Vagina (tissue), 2 donors: ENCODE data around the gene HELZ. TPM values are rescaled to one million over a fixed set of nuclear protein-coding genes. Genes with fewer than 3 reads are reported as not detected.
"Not testable (repeated sequence)": the region's sequence is repeated elsewhere in the genome, so short reads cannot be mapped to it uniquely, and the experiment has no call there.

Experiments
- DNase-seq, 2 donors: peaks; one replicate each; pipeline ENCODE4 v3.0.0-alpha.2; 2017; ENCODE audit errors: extremely low spot score in 2 of 2
- H3K27ac ChIP-seq: fragments of 200-600 bp; sonication (generic); one replicate; pipeline ENCODE4 v1.5.1; 2019
- H3K27me3 ChIP-seq: fragments of 200-600 bp; sonication (generic); one replicate; pipeline ENCODE4 v1.5.1; 2019
- H3K36me3 ChIP-seq, 2 donors: fragments of 200-600 bp; sonication (generic); one replicate each; pipeline ENCODE4 v1.5.1; 2017 to 2019
- H3K4me1 ChIP-seq: fragments of 200-600 bp; sonication (generic); one replicate; pipeline ENCODE4 v1.5.1; 2019
- H3K4me3 ChIP-seq, 2 donors: fragments of 200-600 bp; sonication (generic); 1 replicate in 1 of 2; 2 replicates in 1 of 2; pipeline ENCODE4 v1.5.1; 2016 to 2019
- H3K9me3 ChIP-seq: fragments of 200-600 bp; sonication (generic); one replicate; pipeline ENCODE4 v1.5.1; 2019
- CTCF ChIP-seq, 3 experiments: fragments of 450-650 bp in 2 of 3; fragments of 200-600 bp in 1 of 3; sonication (generic) in 1 of 3; IDR thresholded peaks; one replicate each; pipeline ENCODE4 v1.5.1; 2017 to 2019; ENCODE audit warnings: antibody characterized with exemption in 3 of 3, mild to moderate bottlenecking in 2 of 3, moderate library complexity in 2 of 3
- POLR2A ChIP-seq, 2 donors: fragments of 450-650 bp; IDR thresholded peaks; one replicate each; pipeline ENCODE4 v1.6.1; 2017; ENCODE audit warnings: antibody characterized with exemption in 2 of 2, mild to moderate bottlenecking in 2 of 2, moderate library complexity in 2 of 2
- POLR2AphosphoS5 ChIP-seq, 2 donors: sonication (generic); formaldehyde crosslinking; IDR thresholded peaks; one replicate each; pipeline ENCODE4 v1.9.0; 2017; ENCODE audit warnings: antibody characterized with exemption in 2 of 2, mild to moderate bottlenecking in 2 of 2, low read depth in 1 of 2; ENCODE audit not compliant: insufficient read depth in 1 of 2
- intact Hi-C: fragments of 100-400 bp; cut with DNase I; formaldehyde crosslinking; loops from one replicate; pipeline ENCODE4 v1.15.1; 2023
- total RNA-seq: library from RNA; depleted of rRNA; stranded (reverse); fragments of >200 nt; gene quantifications from one replicate; pipeline ENCODE4 v1.2.3, GENCODE V29; 2016

HELZ gene
- total RNA-seq, 1 donor from 2014 or later = 31.4 TPM

GRCh38 chr17:67093348-67093747 lies 151.6 kb downstream of the HELZ start:
- no peaks in the 10 kb centered on the region for H3K4me1 ChIP-seq
- intact Hi-C loops = no loop called here

GRCh38 chr17:67092710-67093109 lies 152.3 kb downstream of the HELZ start:
- H3K4me1 ChIP-seq, H3K9me3 ChIP-seq, H3K36me3 ChIP-seq, H3K27me3 ChIP-seq, DNase-seq, H3K27ac ChIP-seq, intact Hi-C loops, H3K4me3 ChIP-seq: not testable (repeated sequence)

More at GRCh38 chr17:67093348-67093747, 151.6 kb downstream of the HELZ start:
- H3K27me3 ChIP-seq = no peaks in the 10 kb centered on the region
- TF ChIP-seq POLR2AphosphoS5 (IDR thresholded peaks at IDR 0.05; ENCODE audit: insufficient read depth in 1 of 2, low read depth in 1 of 2) (no peak), POLR2A (IDR thresholded peaks at IDR 0.05) (no peak), CTCF (IDR thresholded peaks at IDR 0.05) (no peak)
- H3K36me3 ChIP-seq = no peaks in the 10 kb centered on the region
- DNase-seq = no peak
- no peak overlapping the region for H3K4me3 ChIP-seq
- H3K9me3 ChIP-seq = no peaks in the 10 kb centered on the region
- no peak overlapping the region for H3K27ac ChIP-seq

GRCh38 chr17:67092291-67092690 lies 152.7 kb downstream of the HELZ start:
- Histone ChIP-seq H3K27me3 (no peaks in the 10 kb centered on the region), H3K27ac (no peak overlapping the region), H3K36me3 (no peaks in the 10 kb centered on the region), H3K4me3 (no peak overlapping the region), H3K4me1 (no peaks in the 10 kb centered on the region), H3K9me3 (no peaks in the 10 kb centered on the region)
- DNase-seq = no peak
- TF ChIP-seq POLR2AphosphoS5 (IDR thresholded peaks at IDR 0.05; ENCODE audit: insufficient read depth in 1 of 2, low read depth in 1 of 2) (no peak), CTCF (IDR thresholded peaks at IDR 0.05) (no peak), POLR2A (IDR thresholded peaks at IDR 0.05) (no peak)
- intact Hi-C loops = no loop called here

- Histone ChIP-seq H3K9me3 (no peaks in the 10 kb centered on the region), H3K27me3 (no peaks in the 10 kb centered on the region), H3K4me3 (no peak overlapping the region), H3K4me1 (no peaks in the 10 kb centered on the region), H3K36me3 (peaks cover 0 to 10% of the 10 kb centered on the region in 2 donors), H3K27ac (no peak overlapping the region)
- TF ChIP-seq CTCF (IDR thresholded peaks at IDR 0.05) (no peak), POLR2AphosphoS5 (IDR thresholded peaks at IDR 0.05; ENCODE audit: insufficient read depth in 1 of 2, low read depth in 1 of 2) (no peak), POLR2A (IDR thresholded peaks at IDR 0.05) (no peak)
- DNase-seq = no peak
- intact Hi-C loops = no loop called here
Measured at GRCh38 chr17:67090341-67090740, 154.7 kb downstream of the HELZ start.

GRCh38 chr17:67088639-67089038 lies 156.4 kb downstream of the HELZ start:
- Histone ChIP-seq H3K9me3 (no peaks in the 10 kb centered on the region), H3K36me3 (peaks cover 0 to 16% of the 10 kb centered on the region in 2 donors), H3K27ac (no peak overlapping the region), H3K4me1 (no peaks in the 10 kb centered on the region), H3K27me3 (no peaks in the 10 kb centered on the region), H3K4me3 (no peak overlapping the region)
- intact Hi-C loops = no loop called here
- no peak for TF ChIP-seq POLR2AphosphoS5 (IDR thresholded peaks at IDR 0.05; ENCODE audit: insufficient read depth in 1 of 2, low read depth in 1 of 2)
- no peak for TF ChIP-seq CTCF (IDR thresholded peaks at IDR 0.05)
- TF ChIP-seq POLR2A (IDR thresholded peaks at IDR 0.05) = no peak
- DNase-seq = no peak

- Histone ChIP-seq H3K9me3 (no peaks in the 10 kb centered on the region), H3K27ac (no peak overlapping the region), H3K27me3 (no peaks in the 10 kb centered on the region), H3K4me3 (no peak overlapping the region), H3K36me3 (peaks cover 0 to 19% of the 10 kb centered on the region in 2 donors), H3K4me1 (no peaks in the 10 kb centered on the region)
- intact Hi-C loops = no loop called here
- DNase-seq = no peak
- TF ChIP-seq POLR2AphosphoS5 (IDR thresholded peaks at IDR 0.05; ENCODE audit: insufficient read depth in 1 of 2, low read depth in 1 of 2) (no peak), CTCF (IDR thresholded peaks at IDR 0.05) (no peak), POLR2A (IDR thresholded peaks at IDR 0.05) (no peak)
Measured at GRCh38 chr17:67085406-67085805, 159.6 kb downstream of the HELZ start.
